IPS DF 19.7 (cell line): ENCODE data around the gene GP5.

Source experiments
- DNase-seq: peaks from one replicate; pipeline ENCODE4 v3.0.0-alpha.2; 2013; ENCODE audit warnings: low read depth, low spot score

Gene GP5

GRCh38 chr3:194399166-194399565 is at the start of gene GP5:
GP5 (minus strand) TSS chr3:194399266; CDS start chr3:194398282, 984 bp downstream.
- no peak for DNase-seq

GRCh38 chr3:194447657-194448056 is 48.6 kb upstream of the GP5 start:
- DNase-seq, result no peak

GRCh38 chr3:194447161-194447560 is 48.1 kb upstream of the GP5 start:
- no peak for DNase-seq

GRCh38 chr3:194446754-194447153 is 47.7 kb upstream of the GP5 start:
- DNase-seq, result no peak

- DNase-seq, result no peak
These were observed 47.1 kb upstream of the GP5 start for GRCh38 chr3:194446172-194446571.

- no peak for DNase-seq
These were observed 44.8 kb upstream of the GP5 start for GRCh38 chr3:194443901-194444300.

GRCh38 chr3:194440756-194441155 is 41.7 kb upstream of the GP5 start:
- DNase-seq, result no peak

GRCh38 chr3:194439881-194440550 is 41.0 kb upstream of the GP5 start:
- no peak for DNase-seq

- DNase-seq, result no peak
These were observed 35.4 kb upstream of the GP5 start for GRCh38 chr3:194434503-194434902.

- DNase-seq, result no peak
These were observed 32.5 kb upstream of the GP5 start for GRCh38 chr3:194431554-194431953.

- DNase-seq, result no peak
These were observed 26.3 kb upstream of the GP5 start for GRCh38 chr3:194425399-194425798.

- DNase-seq, result no peak
These were observed 25.9 kb upstream of the GP5 start for GRCh38 chr3:194424953-194425352.

- DNase-seq, result no peak
These were observed 25.3 kb upstream of the GP5 start for GRCh38 chr3:194424373-194424772.

GRCh38 chr3:194423317-194423716 is 24.3 kb upstream of the GP5 start:
- no peak for DNase-seq

- DNase-seq, result no peak
These were observed 23.1 kb upstream of the GP5 start for GRCh38 chr3:194422188-194422587.

- no peak for DNase-seq
These were observed 19.6 kb upstream of the GP5 start for GRCh38 chr3:194418671-194419070.

- no peak for DNase-seq
These were observed 8.4 kb upstream of the GP5 start for GRCh38 chr3:194407423-194407822.

- no peak for DNase-seq
These were observed 6.7 kb upstream of the GP5 start for GRCh38 chr3:194405766-194406165.

- no peak for DNase-seq
These were observed 5.5 kb upstream of the GP5 start for GRCh38 chr3:194404365-194405140.

- DNase-seq, result no peak
These were observed 2.8 kb upstream of the GP5 start for GRCh38 chr3:194401868-194402329.

- DNase-seq, result no peak
These were observed 2.3 kb upstream of the GP5 start for GRCh38 chr3:194401346-194401745.

GRCh38 chr3:194399874-194400411 is 877 bp upstream of the GP5 start:
- DNase-seq, result no peak

GRCh38 chr3:194397757-194398312 is 1.2 kb downstream of the GP5 start:
- DNase-seq, result no peak
